ENCODE measurements around the gene GTF2I. TPM values are rescaled to one million over a fixed set of nuclear protein-coding genes. Genes with fewer than 3 reads are reported as not detected.
A peak's percentile ranks its signal among the peaks of the same experiment; 100 is the strongest.

GTF2I gene
- total RNA-seq, 2 experiments from 2014 or later = 105 to 109 TPM

GRCh38 chr7:74683799-74684198 lies 26.3 kb downstream of the GTF2I start:
- Mint-ChIP-seq H3K27ac (peak overlapping the region; percentile 57), H3K4me3 (no peak overlapping the region), H3K4me1 (ENCODE audit: low read depth) (peaks cover 53% of the 10 kb centered on the region), H3K27me3 (no peaks in the 10 kb centered on the region), H3K36me3 (ENCODE audit: low read depth) (peaks cover 43% of the 10 kb centered on the region), H3K9me3 (no peaks in the 10 kb centered on the region)
- intact Hi-C loops (cut with DNase I, micrococcal nuclease) = no loop called here
- no peak overlapping the region for H3K4me3 ChIP-seq (ENCODE audit: low read length)
- H3K9me3 ChIP-seq (ENCODE audit: control insufficient read depth in 1 of 2, insufficient read depth in 1 of 2, low read length in 2 of 2) = no peaks in the 10 kb centered on the region
- H3K27ac ChIP-seq (ENCODE audit: low read depth in 1 of 2, low read length in 2 of 2) = no peak overlapping the region
- TF ChIP-seq CTCF (IDR thresholded peaks at IDR 0.05) = no peak
- peaks cover 13% of the 10 kb centered on the region for H3K4me1 ChIP-seq (ENCODE audit: insufficient read depth, low read length)
- POLR2A ChIA-PET = no interaction called here
- peaks cover 8% of the 10 kb centered on the region for H3K36me3 ChIP-seq (ENCODE audit: insufficient read depth, low read length)
- no peak for DNase-seq
- ATAC-seq (ENCODE audit: poor library complexity) = no peak
- CTCF ChIA-PET = no interaction called here
- H3K27me3 ChIP-seq (ENCODE audit: control insufficient read depth in 1 of 2, insufficient read depth in 2 of 2, low read length in 2 of 2) = no peaks in the 10 kb centered on the region

GRCh38 chr7:74684473-74684872 lies 27.0 kb downstream of the GTF2I start:
- ChIA-PET POLR2A (no interaction called here), CTCF (no interaction called here)
- H3K27me3 Mint-ChIP-seq = no peaks in the 10 kb centered on the region
- no peak for ATAC-seq (ENCODE audit: poor library complexity)
- no peaks in the 10 kb centered on the region for H3K9me3 Mint-ChIP-seq
- no peaks in the 10 kb centered on the region for H3K9me3 ChIP-seq (ENCODE audit: control insufficient read depth in 1 of 2, insufficient read depth in 1 of 2, low read length in 2 of 2)
- H3K4me1 ChIP-seq (ENCODE audit: insufficient read depth, low read length) = peaks cover 13% of the 10 kb centered on the region
- H3K27ac Mint-ChIP-seq = peak overlapping the region; percentile 55
- H3K36me3 Mint-ChIP-seq (ENCODE audit: low read depth) = peaks cover 47% of the 10 kb centered on the region
- intact Hi-C loops (cut with DNase I, micrococcal nuclease) = no loop called here
- peaks cover 13% of the 10 kb centered on the region for H3K36me3 ChIP-seq (ENCODE audit: insufficient read depth, low read length)
- no peak overlapping the region for H3K4me3 Mint-ChIP-seq
- TF ChIP-seq CTCF (IDR thresholded peaks at IDR 0.05) = no peak
- no peak overlapping the region for H3K27ac ChIP-seq (ENCODE audit: low read depth in 1 of 2, low read length in 2 of 2)
- H3K27me3 ChIP-seq (ENCODE audit: control insufficient read depth in 1 of 2, insufficient read depth in 2 of 2, low read length in 2 of 2) = no peaks in the 10 kb centered on the region
- H3K4me1 Mint-ChIP-seq (ENCODE audit: low read depth) = peaks cover 56% of the 10 kb centered on the region
- no peak for DNase-seq
- no peak overlapping the region for H3K4me3 ChIP-seq (ENCODE audit: low read length)

- H3K27ac ChIP-seq (ENCODE audit: low read depth in 1 of 2, low read length in 2 of 2) = no peak overlapping the region
- Mint-ChIP-seq H3K9me3 (no peaks in the 10 kb centered on the region), H3K36me3 (ENCODE audit: low read depth) (peaks cover 49% of the 10 kb centered on the region), H3K4me1 (ENCODE audit: low read depth) (peaks cover 56% of the 10 kb centered on the region), H3K27me3 (no peaks in the 10 kb centered on the region), H3K27ac (peak overlapping the region; percentile 55), H3K4me3 (no peak overlapping the region)
- no peak overlapping the region for H3K4me3 ChIP-seq (ENCODE audit: low read length)
- H3K36me3 ChIP-seq (ENCODE audit: insufficient read depth, low read length) = peaks cover 16% of the 10 kb centered on the region
- H3K27me3 ChIP-seq (ENCODE audit: control insufficient read depth in 1 of 2, insufficient read depth in 2 of 2, low read length in 2 of 2) = no peaks in the 10 kb centered on the region
- H3K4me1 ChIP-seq (ENCODE audit: insufficient read depth, low read length) = peaks cover 13% of the 10 kb centered on the region
- intact Hi-C loops (cut with DNase I, micrococcal nuclease) = no loop called here
- ATAC-seq (ENCODE audit: poor library complexity) (no peak), DNase-seq (no peak)
- no peak for TF ChIP-seq CTCF (IDR thresholded peaks at IDR 0.05)
- no peaks in the 10 kb centered on the region for H3K9me3 ChIP-seq (ENCODE audit: control insufficient read depth in 1 of 2, insufficient read depth in 1 of 2, low read length in 2 of 2)
- CTCF ChIA-PET = no interaction called here
- POLR2A ChIA-PET = no interaction called here
Observed at GRCh38 chr7:74684921-74685320, 27.4 kb downstream of the GTF2I start.

Measured in CD4-positive, alpha-beta T cell (primary cell).